Fibroblast of skin of left biceps (primary cell): ENCODE measurements around the gene ZFYVE21.
"Not testable (repeated sequence)": the region's sequence is repeated elsewhere in the genome, so short reads cannot be mapped to it uniquely, and the experiment has no call there.

Experiments
- DNase-seq, 2 experiments: peaks; one replicate each; pipeline ENCODE4 v3.0.0-alpha.2; 2013; ENCODE audit warnings: low read depth in 2 of 2

The ZFYVE21 gene

DNA sequence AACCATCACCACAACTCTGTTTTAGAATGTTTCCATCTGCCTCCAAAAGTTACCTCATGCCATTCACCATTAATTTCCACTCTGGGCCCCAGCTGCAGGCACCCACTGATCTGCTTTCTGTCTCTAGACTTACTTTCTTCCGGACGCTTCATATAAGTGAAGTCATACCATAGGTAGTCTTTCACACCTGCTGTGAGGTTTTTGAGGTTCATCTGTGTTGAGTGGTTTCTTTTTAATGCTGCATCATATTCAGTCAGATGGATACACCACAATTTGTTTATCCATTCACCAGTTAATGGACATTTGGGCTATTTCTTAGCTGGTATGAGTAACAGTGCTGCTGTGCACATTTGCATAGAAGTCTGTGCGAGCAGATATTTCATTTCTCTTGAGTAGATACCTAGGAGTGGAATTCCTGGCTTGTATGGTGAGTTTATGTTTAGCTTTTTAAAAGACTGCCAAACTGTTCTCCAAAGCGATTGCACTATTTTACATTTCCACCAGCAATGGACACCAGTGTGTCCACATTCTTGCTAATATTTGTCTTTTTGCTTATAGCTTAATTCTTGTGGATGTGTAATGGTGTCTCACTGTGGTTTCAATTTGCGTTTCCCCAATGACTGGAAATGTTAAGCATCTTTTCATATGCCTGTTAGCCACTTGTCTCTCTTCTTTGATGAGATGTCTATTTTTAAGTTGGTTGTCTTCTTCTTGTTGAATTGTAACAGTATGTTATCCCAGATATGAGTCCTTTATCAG lies 48.3 kb downstream of the ZFYVE21 start:
- no peak for DNase-seq

- DNase-seq, result no peak
Measured at GRCh38 chr14:103765526-103765925, 49.9 kb downstream of the ZFYVE21 start.

- DNase-seq, result no peak
Measured at GRCh38 chr14:103767336-103767894, 51.8 kb downstream of the ZFYVE21 start.

DNA sequence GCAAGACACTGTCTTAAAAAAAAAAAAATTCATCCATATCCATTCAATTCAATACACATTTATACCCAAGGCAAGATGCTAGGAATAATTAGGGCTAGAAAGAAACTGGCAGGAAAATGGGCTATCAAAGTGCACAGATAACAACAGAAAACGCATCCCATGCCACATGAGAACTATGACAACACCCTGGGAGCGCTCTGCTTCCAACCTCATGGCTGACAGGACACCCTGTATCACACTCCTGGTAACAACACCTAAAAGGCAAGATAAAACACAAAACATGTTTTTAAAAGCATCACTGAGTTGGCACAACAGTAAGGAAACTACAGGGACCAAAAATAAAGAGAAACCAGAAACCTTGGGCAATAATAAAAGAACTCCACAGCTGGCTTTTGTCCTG lies 54.9 kb downstream of the ZFYVE21 start:
- no peak for DNase-seq

- DNase-seq, result no peak
Measured at GRCh38 chr14:103770902-103771301, 55.3 kb downstream of the ZFYVE21 start.

DNA sequence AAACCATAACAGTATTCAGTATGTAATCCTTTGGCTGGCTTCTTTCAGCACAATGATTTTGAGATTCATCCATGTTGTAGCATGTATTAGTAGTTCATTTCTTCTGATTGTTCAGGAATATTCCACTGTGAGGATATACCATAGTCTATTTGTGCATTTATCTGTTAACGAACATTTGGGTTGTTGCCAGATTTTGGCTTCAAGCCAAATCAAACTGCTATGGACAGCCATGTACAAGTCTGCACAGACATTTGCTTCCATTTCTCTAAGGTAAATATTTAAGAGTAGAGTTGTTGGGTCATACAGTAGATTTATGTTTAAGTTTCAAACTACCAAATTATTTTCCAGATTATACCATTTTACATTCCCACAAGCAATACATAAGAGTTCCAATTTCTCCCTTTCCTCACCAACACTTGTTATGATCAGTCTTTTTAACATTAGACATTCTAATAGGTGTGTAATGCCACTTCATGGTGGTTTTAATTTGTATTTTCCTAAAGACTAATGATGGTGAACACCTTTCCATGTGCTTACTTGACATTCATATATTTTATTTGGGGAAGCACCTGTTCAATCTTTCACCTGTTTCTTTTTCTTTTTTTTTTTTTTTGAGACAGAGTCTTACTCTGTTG lies 56.6 kb downstream of the ZFYVE21 start:
- DNase-seq, result no peak

- no peak for DNase-seq
Measured at GRCh38 chr14:103773521-103773920, 57.9 kb downstream of the ZFYVE21 start.

GRCh38 chr14:103775506-103775905 lies 59.9 kb downstream of the ZFYVE21 start:
- DNase-seq, result no peak

DNA sequence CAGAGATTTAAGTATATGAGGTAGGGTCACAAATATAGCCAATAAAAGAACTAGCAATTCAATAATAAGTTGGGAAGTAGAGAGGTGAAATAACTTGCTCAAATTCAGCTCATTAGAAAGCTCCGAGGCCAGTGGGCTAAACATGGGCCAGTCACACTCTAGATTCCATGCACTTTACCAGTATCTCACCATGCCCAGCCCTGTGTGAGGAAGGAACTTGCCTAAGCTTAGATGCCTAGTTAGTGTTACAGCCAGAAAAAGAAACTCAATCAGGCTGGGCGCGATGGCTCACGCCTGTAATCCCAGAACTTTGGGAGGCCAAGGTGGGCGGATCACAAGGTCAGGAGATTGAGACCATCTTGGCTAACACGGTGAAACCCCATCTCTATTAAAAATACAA lies 60.7 kb downstream of the ZFYVE21 start:
- DNase-seq, result not testable (repeated sequence)

DNA sequence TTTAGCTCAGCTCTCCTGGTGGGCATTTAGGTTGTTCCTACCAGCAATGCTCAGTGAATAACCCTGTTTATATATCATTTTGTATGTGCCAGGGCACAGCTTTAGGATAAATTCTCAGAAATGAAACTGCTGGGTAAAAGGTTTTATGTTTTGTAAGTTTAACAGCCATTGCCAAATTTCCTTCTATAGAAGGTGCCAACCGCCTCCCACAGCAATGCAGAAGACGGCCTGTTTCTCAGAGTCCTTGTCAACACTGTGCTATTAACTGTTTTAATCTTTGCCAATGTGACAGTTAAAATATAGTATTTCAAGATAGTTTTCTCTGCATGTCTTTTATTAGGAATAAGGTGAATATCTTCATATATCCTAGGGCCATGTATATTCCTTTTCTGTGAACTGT lies 66.8 kb downstream of the ZFYVE21 start:
- DNase-seq, result no peak
